Astrocyte of the hippocampus (primary cell): Measurements from ENCODE around the gene EFCAB6.

ENCODE experiments used
- DNase-seq: peaks from one replicate; pipeline ENCODE4 v3.0.0; 2011; ENCODE audit warnings: low read depth, low spot score

The EFCAB6 gene

DNA sequence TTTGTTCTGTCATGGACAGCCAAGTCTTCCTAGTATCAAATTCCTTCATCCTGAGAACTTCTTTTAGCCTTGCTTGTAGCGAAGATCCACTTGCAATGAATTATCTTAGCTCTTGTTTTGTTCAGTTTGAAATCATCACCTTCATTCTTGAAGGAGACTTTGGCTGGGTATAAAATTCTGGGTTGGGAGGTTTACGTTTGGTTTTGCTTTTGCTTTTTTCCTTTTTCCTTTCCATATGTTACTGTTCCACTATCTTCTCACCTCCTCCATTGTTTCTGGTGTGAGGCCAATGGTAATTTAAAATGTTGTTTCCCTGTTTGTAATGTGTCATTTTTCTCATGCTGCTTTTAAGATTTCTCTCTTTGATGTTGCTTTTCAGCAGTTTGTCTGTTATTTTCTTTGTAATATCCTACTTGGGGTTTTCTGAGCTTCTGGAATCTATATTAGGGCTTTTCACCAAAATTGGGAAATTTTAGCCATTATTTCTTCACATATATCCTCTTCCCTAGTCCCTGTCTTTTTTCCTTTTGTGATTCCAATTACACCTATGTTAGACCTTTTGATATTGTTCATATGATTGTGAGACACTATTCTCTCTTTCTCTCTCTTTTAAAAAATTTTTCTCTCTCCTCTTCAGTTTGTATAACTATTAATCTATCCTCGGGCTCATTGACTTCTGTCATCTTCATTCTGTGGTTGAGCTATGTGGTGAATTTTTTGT lies 172.7 kb downstream of the EFCAB6 start:
- DNase-seq = no peak

DNA sequence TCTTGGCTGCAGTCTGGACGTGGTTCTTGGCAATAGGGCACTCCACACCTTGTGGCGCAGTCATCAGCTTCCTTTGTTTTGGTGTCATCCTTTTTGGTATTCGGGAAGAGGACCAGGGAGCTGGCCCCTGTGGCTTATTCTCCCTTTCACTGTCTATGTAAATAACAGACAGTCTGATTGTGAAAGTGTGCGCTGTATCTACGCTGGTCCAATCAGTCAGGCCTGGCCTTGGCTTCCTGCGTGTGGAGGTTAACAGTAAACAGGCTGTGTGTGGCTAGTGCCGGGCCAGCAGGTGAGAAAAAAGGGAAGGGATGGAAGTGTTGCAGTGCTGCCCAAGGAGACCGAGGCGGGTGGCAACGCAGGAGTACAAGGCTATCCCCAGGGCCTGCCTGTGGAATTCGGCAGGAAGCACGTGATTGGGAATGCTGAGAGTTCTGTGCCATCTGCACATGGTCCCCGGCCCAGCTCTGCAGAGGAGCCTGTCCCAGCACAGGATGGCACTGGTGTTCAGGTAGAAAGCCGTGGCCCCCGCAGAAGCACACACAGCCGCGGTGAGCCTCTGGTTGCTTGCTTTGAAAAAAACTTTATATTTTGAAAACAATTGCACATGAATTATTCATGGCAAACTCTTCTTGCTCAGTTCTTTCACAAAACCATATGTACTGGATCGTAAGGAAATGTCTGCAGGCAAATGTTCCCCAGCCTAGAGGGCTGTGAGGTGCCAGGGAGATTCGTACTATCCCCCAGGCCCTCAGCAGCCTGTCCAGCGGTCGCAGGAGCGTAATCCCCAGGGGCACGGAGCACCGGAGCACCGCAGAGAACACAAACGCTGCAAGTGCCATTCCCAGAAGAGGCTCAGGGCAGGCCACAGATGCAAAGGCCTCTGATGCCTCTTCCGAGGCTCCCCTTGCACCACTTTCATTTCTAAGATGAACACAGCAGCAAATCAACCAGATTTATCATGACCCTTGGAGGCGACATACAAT lies 174.5 kb downstream of the EFCAB6 start:
- DNase-seq = no peak

DNA sequence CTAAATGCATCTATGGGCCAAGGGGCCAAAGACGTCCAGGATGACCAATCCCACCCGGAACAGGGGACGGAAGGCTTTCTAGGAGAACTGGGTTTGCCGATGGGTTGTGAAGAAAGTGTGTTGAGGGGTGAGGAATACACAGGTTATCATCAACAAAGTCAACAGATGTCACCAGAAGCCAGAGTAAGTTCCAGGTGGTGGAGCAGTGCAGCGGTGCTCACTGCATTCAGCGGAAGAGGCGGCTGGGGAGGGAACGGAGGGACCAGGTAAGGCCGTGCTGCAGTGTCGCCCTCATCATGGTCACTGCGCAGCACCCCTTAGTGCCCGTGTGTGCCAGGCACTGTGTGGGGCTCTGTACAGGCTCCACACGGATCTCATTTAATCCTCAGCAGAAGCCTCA lies 176.0 kb downstream of the EFCAB6 start:
- no peak for DNase-seq

DNA sequence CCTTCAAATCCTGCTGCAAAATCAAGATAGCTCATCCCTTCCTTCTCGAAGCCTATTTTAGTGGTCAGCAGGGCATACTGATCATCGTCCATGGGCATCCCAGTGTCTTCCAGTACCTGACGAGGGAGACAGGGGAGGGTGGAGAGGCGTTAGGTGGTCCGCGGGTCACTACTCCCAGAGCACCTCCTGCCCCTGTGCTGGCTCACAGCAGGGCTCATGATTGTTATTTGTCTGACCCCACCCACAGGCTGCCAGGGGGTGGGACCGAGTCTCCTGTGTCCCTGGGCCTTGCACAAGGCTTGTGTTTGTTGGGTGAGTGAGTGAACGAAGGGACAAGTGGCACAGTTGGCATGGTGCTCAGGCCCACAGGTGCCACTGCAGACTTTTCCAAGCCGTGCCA lies 177.0 kb downstream of the EFCAB6 start:
- no peak for DNase-seq

DNA sequence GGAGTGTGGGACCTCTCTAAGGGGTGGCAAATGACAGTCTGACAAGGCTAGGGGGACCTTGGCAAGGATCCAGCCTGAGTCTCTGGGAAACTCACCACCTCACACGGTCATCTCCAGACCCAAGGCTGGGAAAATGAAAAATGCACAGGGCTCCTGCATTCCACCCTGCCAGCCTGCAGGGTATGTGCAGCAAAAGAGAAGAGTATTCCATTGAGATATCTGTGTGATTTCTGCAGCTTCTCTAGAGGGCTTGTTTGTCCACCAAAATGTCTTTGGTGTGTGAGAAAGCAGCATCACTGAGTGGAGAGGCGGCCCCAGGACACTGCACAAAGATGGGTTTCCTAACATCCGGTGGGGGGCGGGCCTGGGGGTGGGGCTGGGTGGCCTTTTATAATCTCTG lies 177.8 kb downstream of the EFCAB6 start:
- DNase-seq = no peak

DNA sequence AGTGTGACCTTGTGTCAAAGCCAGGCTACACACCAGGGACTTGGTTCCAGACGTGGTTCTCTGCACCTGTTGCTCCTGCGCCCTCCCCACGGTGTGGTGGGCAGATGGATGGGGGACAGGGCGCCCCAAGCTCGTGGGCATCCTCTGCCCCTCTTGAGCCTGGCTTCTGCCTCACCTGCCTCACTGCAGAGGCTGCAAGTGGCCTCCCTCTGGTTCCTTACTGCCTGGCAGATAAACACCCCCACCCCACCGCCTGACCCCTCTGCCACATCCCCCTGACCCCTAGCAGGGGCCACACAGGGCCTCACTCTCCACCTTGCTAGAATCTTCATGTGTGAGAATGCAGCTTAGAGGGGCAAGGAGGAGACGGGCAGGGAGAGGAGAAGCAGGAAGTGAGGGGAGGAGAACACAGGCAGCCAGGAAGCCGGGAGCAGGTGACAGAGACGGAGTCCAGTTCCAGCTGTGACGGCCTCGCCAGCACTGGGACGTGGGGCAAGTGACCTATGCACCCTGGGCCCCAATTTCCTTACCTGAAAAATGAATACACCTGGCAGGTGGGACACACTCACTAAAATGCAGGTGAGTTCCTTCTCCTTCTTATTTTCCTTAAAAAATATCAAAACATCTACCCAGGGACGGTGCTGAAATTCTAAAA lies 178.3 kb downstream of the EFCAB6 start:
- no peak for DNase-seq

DNA sequence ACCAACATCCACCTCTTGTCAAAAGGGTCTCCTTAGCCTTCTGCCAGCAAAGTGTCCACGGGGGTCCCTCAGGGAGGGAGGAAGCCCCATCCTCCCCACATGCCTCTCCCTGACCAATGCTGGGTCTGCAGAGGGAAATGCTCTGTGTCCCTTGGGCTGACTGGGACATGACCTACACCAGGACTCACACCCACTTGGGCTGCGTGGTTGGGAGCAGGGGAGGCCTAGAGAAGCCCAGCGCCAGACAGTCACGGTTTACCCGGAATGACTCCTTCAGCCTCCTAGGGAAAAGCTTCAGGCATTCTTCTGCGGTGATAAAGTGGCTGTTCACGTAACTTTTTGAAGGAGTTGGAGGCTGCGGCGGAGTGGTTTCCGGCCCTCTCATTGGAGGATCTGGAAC lies 180.3 kb downstream of the EFCAB6 start:
- DNase-seq = no peak

DNA sequence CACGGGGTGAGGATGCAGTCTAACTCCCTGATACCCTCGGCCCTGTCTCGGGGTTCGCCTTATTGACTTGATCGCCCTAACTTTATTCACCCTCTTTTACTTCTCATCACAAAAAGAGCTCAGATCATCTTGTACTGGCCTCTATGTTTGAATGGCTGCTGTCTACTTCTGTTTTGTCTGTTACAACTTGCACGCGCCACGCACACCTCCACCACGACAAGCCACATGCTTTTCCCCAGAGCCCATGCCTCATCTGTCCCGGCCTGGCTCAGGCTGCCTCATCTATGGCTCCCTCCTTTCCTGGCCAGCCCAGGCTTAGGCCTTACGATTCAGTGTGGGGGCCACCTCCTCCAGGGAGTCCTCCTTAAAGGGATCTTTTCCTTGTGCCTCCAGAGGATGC lies 180.9 kb downstream of the EFCAB6 start:
- DNase-seq = no peak

DNA sequence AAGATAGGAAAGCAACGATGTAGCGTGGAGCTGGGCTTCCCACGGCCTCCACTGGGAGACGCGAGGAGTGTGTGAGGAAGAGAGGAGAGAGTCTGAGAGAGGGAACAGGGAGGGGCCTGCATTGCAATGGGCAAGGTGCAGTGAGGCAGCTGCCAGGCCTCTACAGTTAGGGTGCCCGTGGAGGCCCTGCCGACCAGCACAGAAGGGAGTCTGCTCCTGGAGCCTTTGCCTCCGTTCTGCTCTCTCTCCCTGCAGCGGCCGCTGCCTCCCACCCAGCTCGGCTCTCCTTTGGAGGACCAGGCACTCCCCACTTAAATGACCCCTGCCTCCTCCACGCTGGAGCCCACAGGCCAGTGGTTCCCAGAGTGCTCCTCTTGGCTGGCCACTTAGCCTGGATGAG lies 181.7 kb downstream of the EFCAB6 start:
- DNase-seq = no peak

DNA sequence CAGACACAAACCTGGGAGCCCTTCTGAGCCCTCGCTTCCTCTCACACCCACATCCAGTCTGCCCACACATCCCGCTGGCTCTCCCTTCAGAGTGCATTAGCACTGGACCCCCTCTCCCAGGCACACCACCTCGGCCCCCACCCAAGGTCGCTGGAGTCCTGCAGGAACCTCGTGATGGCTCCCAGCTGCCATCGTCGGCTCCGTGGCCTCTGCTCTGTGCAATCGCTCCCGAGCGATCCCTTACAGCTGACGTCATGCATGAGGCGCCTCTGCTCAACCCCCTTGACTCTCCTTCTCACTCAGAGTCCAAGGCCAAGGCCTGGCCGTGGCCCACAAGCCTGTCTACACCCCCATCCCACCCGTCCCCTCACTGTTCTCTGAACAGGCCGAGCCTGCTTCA lies 183.9 kb downstream of the EFCAB6 start:
- no peak for DNase-seq

DNA sequence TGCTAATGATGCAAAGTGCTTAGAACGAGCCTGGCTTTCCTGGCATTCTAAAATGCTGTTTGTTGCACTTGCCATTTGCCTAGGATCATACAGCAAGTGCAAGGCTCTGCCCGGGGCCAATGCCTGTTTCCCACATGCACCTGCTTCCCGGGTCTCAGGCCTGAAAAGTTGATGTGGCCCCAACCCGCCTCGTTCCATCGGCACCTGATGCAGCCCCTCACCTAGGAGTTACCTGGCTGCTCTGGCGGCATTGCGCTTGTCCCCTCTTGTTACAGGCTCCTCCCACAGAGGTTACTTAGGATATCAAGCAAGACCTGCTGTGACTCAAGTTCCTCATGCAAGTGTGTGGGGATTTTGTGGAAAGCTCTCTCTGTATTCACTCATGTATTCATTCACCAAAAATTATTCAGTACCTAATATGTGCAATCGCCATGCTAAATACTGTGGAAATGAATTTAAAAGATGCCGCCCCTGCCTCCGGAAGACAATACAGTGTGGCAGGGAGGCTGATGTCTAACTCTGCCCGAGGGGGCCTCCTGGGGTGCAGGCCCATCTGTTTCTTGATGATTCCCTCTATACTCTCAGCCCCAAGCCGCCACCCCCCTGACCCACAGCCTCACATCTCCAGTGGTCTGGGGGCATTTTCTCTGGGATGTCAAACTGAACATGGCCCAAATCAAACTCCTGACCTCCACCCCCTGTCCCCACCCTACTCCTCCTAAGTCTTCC lies 184.5 kb downstream of the EFCAB6 start:
- no peak for DNase-seq

DNA sequence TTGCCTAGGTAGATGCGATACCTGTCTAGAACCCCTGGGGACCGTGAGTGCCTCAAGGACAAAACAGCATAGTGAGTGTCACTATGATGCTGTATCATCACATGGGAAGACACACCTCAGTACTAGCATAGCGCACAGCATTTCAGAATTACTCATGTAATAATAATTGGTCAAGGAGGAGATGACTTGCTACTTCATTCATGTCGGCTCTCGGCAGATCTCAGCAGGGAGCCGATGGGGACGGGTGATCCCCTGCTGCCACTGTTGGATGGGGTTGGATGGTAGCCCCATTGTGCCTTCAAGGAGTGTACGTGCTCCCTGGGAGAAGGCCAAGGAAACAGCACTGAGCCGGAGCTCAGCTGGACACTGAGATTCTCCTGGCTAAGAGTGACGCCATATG lies 186.9 kb downstream of the EFCAB6 start:
- peak; percentile 26 for DNase-seq

DNA sequence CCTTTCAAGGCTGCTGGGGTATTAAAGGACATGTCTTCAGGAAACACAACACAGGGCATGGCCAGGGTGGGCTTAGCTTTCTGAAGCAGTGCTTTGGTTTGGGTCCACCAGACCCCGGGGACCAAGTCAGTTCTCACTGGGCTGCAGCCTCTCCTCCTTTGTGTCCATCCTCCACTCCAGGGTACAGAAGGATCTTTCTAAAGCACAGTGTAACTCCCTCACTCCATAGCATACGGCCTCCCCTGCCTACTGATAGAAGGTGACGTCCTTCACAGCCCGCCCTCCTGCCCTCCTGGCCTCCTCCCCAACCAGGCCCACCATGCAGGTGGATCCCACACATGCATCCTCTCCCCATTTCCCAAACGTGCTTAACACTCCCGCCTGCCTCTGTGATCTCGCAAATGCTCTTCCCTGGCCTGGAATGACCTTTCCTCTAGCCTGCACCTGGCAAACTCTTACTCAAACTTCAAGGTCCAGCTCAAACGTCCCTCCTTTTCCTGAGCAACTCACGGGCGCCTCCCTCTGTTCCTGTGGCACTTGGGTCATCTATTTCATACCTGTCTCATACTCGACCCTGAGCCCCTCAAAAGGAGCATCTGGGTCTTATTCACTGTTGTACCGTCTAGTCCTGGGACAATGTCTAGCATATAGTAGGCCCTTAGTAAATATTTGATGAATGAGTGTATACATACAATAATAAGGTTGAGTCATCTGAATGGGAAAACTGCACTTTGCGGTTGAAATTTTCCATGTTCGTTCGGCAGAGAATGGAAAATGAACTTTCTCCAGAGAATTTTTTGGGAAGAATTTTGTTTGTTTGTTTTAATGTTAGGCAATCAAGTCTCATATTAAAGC lies 187.7 kb downstream of the EFCAB6 start:
- DNase-seq = peak; percentile 57

DNA sequence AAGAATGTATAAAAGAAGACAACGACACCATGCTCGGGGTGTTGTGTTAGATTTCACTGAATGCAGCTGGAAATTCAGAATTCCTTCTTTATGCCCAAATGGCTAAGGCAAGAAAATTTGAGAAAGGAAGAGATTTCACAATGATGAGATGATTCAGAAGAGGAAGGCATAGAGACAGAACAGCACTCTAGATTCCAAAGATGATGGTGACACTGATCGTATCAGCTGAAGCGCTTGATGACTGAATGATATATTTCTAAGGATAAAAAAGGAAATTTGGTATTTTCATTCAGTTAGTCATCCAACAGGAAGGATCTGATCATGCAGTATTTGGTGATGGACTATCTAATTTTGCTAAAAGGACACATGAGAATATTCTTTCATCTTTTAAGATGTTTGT lies 189.2 kb downstream of the EFCAB6 start:
- DNase-seq = no peak

DNA sequence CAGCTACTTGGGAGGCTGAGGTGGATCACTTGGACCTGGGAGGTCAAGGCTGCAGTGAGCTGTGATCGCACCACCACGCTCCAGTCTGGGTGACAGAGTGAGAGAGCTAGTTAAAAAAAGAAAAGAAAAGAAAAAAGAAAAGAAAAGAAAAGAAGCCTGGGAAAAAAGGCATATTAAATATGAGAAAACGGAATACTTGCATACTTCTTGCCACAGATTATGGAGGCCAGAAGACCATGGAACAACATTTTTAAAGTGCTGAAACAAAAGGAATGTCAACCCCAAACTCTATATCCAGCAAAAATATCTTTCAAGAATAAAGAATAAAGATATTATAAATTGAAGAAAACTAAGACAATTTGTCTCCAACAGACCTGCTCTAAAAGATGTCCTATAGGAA lies 191.9 kb downstream of the EFCAB6 start:
- no peak for DNase-seq

DNA sequence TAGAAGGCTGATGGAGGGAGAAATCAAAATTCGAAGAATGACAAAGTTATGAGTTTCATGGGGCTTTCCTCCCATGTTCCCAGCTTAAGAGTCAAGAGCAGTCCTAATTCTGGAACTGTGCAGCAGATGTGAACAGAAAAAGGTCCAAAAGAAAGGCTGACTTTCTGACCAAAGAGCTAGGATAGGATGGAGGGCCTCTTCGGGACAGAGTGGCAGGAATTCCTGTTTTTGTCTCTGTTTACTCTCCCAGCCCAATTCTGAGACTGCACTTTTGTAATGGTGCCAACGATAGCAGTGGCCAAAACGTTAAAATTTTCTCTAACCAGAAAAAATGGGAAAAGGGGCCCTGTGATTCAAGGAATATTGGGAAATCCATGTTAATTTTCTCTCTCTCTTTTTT lies 193.6 kb downstream of the EFCAB6 start:
- DNase-seq = no peak

DNA sequence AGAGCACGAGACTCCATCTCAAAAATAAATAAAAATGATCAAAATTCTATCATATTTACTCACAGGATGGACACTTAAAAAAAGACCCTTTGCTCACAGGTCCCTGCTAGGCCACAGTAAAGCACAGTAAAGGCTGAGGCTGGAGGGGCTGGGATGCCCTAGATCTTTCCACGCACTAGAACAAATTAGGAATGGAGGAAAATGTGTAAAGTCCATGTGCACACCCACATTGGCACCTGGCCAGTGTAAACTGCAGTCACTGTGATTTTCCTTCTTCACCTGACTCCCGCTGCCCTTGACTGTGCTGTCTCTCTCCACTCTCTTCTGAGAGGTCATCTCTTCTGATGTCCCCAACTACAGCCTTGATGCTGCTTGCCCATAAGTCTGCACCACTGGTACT lies 195.5 kb downstream of the EFCAB6 start:
- DNase-seq = no peak

DNA sequence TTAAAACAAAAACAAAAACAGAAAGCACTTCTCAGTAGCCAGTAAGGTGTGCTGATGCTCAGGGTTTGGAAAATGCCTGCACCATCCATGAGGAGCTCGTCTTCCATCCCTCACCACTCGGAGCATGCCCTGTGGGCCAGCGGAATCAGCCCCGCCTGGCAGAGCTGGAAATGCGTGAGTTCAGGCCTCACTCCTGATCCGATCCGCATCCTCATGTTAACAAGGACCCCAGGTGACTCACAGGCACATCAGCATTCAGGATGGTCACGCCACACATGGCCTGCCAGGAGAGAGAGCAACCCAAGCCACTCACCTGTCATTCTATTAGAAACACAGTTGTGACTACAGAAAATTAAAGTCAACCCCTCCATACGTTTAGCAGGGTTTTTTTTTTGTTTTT lies 211.8 kb downstream of the EFCAB6 start:
- DNase-seq = no peak

DNA sequence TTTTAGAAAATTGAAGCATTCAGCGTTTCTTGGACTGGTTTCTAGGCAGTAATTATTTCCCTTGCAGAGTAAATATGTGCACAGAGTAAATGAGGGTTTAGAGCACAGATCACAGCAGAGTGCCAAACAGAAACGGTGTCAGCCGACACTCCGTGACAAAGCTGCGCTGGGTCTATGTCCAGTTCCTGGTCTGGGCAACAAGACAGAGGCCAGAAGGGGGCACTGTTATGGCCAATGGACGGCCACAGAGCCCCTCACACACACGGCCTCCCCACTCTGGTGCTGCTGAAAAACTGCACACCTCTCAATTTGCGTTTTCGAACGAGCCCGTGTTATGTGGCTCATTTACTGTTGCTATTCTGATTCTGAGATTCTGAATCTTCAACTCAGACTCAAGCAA lies 219.6 kb downstream of the EFCAB6 start:
- DNase-seq = no peak

DNA sequence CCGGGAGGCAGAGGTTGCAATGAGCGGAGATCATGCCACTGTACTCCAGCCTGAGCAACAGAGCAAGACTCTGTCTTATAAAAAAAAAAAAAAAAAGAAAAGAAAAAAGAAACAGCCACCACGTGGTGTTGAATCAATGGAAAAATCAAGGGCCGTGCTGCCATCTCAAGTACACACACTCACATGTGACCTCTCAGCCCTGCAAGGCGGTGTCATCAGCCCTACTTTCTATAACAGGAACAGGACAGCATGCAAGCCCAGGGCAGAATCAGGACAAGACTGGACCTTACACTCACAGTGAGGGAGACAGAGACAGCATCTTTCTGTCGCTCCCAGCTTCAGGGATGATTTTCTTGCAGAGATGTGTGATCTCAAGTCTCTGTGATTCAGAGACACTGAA lies 220.7 kb downstream of the EFCAB6 start:
- no peak for DNase-seq

DNA sequence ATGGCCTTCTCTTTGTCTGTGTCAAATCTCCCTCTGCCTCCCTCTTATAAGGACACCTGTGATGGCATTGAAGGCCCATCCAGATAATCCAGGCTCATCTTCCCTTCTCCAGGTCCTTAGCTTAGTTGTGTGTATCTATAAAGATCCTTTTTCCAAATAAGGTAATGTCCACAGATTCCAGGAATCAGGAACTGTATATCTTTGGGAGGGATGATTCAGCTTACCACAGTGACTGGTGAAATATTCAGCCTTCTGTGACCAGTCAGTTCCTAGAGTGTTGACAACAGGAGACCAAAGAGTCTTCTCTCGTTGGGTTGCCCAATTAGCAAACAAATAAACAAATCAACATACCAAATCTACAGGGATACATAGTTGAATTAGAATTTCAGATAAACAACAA lies 224.5 kb downstream of the EFCAB6 start:
- DNase-seq = peak; percentile 16
